Fibroblast of the aortic adventitia (primary cell): ENCODE results near the gene ARHGAP25. TPM values are rescaled to one million over a fixed set of nuclear protein-coding genes. Genes with fewer than 3 reads are reported as not detected.
A peak's percentile ranks its signal among the peaks of the same experiment; 100 is the strongest.

Source experiments
- DNase-seq: peaks from one replicate; pipeline ENCODE4 v3.0.0-alpha.2; 2010; ENCODE audit warnings: low read depth
- H3K4me3 ChIP-seq: 2 replicates; pipeline ENCODE4 v1.5.1; 2011; ENCODE audit warnings: low read depth, mild to moderate bottlenecking, control low read depth, low read length, moderate library complexity
- total RNA-seq: library from RNA; depleted of rRNA; stranded (reverse); fragments of >200 nt; gene quantifications from 2 replicates; pipeline ENCODE4 v1.2.3, GENCODE V29; 2012; ENCODE audit warnings: low replicate concordance
- TF ChIP-seq, protein P1 (sequence below): IDR thresholded peaks from 2 replicates; pipeline ENCODE4 v1.5.1; 2011; ENCODE audit warnings: mild to moderate bottlenecking, low read length, control low read depth, inconsistent platforms; ENCODE audit not compliant: insufficient read depth

The ARHGAP25 gene
- total RNA-seq, 1 donor: 0.36 TPM

DNA sequence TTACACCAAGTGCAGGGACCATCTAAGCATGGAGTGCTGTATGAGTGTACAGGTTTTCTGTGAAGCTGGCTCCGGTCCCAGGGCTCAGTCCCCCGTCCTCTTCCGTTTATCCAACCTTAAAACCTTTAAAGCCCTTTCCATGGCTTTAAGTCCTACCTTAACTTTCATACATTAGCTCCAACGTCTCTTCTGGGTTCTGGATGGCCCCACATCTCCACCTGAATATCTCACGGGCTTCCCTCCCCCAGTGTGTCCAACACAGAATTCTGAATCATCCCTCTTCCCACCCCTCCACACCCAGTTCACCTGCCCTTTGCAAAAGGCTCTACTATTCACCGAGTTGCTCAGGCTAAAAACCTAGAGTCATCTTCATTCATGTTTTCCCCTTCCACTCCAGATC is 12.8 kb downstream of the ARHGAP25 start:
- DNase-seq: no peak
- TF ChIP-seq, protein P1, sequence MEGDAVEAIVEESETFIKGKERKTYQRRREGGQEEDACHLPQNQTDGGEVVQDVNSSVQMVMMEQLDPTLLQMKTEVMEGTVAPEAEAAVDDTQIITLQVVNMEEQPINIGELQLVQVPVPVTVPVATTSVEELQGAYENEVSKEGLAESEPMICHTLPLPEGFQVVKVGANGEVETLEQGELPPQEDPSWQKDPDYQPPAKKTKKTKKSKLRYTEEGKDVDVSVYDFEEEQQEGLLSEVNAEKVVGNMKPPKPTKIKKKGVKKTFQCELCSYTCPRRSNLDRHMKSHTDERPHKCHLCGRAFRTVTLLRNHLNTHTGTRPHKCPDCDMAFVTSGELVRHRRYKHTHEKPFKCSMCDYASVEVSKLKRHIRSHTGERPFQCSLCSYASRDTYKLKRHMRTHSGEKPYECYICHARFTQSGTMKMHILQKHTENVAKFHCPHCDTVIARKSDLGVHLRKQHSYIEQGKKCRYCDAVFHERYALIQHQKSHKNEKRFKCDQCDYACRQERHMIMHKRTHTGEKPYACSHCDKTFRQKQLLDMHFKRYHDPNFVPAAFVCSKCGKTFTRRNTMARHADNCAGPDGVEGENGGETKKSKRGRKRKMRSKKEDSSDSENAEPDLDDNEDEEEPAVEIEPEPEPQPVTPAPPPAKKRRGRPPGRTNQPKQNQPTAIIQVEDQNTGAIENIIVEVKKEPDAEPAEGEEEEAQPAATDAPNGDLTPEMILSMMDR: no peak
- no peak overlapping the region for H3K4me3 ChIP-seq

DNA sequence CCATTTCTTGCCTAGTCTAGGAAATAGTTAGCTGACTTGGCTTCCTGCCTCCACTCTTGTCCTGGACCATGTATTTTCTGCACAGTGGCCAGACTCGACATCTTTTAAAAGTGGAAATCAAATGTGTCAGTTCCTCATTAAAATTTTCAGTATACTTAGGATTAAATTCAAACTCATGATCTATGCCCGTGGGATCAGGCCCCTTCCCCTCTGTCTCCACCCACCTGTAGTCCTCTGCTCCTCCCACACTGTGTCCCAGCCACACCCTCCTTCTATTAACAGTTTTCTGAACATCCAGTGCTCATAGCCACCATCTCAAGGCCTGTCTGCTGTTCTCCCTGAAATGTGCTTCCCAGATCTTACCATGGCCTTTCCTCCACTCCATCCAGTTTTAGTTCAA is 13.3 kb downstream of the ARHGAP25 start:
- TF ChIP-seq, protein P1: no peak
- H3K4me3 ChIP-seq: no peak overlapping the region
- no peak for DNase-seq

DNA sequence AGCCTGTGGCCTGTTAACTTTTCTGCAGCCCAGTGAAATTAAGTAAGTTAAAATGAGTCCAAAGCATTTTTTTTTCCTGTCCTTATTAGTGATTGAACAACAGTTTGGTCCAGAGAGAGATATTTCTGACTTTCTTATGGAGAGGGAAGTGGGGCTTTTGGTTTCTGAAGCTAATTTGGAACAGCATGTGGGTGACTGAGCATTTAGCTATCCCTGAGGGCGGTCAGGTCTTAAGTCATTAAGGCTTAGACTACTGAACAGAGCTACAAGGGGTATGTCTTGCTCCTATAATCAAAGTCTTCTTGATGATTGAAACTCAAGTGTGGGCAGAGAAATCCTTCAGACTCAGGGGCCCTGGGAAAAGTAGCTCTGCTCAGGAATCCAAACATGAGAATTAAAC is 14.0 kb downstream of the ARHGAP25 start:
- TF ChIP-seq, protein P1: no peak
- DNase-seq: no peak
- no peak overlapping the region for H3K4me3 ChIP-seq

DNA sequence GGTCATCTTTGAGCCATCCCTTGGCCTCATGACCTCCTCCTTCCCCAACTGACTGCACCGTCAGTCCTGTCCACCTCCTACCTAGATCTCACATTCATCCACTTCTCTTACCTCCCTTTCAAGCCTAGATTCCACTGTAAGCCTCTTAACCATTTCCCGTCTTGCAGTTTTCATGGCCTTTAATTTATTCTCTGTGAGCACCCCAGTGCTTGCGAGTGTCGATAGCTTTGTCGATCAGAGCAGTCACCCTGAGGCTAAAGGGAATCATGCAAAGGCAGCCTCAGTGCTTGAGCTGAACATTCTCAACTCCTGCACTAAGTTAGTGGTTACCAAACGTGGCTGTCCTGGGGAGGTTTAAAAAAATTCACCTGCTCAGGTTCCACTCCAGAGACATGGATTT is 14.7 kb downstream of the ARHGAP25 start:
- no peak for DNase-seq
- TF ChIP-seq, protein P1: no peak
- no peak overlapping the region for H3K4me3 ChIP-seq

DNA sequence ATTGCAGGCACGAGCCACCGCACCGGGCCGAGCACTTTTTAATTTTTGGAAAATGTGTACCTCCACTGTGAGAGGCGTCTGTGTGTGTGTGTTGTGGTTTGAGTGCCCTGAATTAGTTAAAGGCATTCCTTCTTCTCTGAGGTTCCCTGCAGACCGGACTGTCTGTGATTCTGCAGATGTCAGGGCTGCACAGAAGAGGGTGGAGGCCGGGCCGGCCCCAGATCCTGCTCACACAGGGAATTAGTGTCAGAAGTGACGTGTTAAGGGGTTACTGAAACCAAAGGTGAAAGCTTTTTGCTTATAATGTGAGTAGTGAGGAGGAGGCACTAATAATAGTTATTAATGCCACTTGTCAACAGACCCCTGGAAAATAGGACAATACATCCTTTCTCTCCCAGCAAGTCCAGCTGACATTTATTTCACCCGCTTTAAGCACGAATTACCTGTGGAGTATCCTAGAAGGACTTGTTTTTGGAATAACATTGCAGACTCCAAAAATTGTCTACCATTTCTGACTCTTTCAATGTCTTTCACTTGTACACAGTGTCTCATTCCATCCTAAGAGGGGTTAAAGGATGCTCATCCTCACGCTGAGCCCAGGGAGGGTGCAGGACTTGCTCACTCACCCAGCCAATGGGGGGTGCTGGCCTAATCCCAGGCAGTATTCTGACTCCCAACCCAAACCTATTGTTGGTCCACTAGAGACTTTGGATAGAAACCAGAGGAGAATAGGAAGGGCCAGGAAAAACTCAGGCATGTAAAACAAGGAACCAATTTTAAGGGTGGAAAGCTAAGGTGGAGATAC is 16.2 kb downstream of the ARHGAP25 start:
- DNase-seq: no peak
- TF ChIP-seq, protein P1: no peak
- no peak overlapping the region for H3K4me3 ChIP-seq

DNA sequence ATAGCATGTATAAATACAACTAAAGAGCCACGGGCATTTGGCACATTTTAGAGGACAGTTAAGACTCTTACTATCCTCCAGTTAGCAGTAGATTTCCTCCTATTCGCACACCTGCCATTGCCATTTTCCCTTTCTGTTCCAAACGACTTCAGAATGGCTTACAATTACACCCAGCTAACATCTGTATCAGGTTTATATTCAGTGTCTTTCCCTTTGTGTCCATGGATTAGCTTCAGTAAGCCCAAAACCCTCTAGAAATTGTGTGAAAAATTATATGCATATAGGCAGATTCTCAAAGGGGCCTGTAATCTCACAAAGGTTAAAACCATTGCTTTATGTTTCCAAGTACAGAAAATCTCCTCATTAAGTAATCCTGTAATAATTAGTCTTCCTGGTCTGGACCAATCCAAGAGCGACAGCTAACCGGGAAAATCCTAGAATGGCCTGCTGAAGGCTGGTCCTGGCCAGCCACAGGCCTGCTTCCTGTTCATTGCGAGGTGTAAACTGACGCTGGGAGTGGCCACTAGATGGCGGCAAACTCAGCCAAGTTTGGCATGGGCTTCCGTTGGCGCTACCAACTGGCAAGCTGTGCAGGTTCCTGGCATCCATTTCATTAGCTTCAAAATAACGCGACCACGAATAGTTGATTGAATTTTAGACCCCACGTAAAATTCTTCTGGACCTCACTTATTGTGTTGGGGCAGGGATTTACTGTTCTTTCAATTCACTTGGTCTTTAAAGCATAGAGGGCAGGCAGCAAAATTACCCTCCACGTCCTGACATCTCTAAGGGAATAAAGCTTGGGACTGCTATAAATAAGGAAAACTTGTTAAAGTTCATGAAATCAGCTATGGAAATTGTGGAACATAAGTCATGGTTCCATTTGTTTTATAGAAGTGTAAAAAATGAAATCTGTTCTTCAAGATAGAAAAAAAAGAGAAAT is 17.1 kb downstream of the ARHGAP25 start:
- TF ChIP-seq, protein P1: peak; percentile 91
- DNase-seq: peak; percentile 86
- H3K4me3 ChIP-seq: no peak overlapping the region
